GM19372 (cell line): ENCODE results near the gene CPNE2.
"Not testable (repeated sequence)": the region's sequence is repeated elsewhere in the genome, so short reads cannot be mapped to it uniquely, and the experiment has no call there.

ENCODE experiments used
- ATAC-seq: cut with Tn5 transposase; IDR thresholded peaks from one replicate; pipeline ENCODE4 v1.9.1; 2021; ENCODE audit warnings: mild to moderate bottlenecking, low read depth, moderate library complexity; ENCODE audit not compliant: unreplicated experiment

The CPNE2 gene

DNA sequence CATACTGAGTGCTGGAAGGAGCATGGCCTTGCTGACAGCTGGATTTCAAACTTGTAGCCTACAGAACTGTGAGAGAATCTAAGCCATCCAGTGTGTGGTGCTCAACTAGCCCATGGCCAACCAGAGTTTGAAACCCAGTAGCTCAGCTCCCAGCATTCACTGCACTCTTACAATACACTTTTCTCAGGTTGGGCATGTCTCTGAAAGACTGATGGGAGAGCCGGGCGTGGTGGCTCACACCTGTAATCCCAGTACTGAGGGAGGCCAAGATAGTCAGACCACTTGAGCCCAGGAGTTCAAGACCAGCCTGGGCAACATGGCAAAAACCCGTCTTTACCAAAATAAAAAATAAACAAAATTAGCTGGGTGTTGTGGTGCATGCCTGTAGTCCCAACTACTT is 3.8 kb downstream of the CPNE2 start:
- ATAC-seq, result no peak

GRCh38 chr16:57096793-57097192 is 4.4 kb downstream of the CPNE2 start:
- ATAC-seq, result no peak

GRCh38 chr16:57098188-57098841 is 5.9 kb downstream of the CPNE2 start:
- no peak for ATAC-seq

- ATAC-seq, result not testable (repeated sequence)
Observed at GRCh38 chr16:57099965-57100364, 7.6 kb downstream of the CPNE2 start.

DNA sequence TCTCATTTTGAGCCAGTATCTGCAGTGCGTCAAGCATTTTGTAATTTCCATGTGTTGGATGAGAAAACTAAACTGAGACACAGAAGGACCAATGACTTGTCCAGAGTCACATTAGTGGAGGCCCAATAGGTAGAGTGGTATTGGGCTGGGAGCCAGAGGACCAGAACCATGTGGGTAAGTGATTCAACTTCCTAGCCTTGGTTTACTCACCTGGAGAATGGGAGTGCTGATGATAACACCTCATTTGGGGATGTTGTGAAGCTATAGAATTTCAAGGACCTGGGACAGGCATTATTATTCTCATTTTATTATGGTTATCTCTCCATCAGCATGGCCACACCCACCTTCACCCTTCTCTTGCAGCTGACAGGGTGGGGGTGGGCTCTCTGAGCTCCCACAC is 8.1 kb downstream of the CPNE2 start:
- ATAC-seq, result no peak

GRCh38 chr16:57102888-57103851 is 10.8 kb downstream of the CPNE2 start:
- ATAC-seq, result no peak

DNA sequence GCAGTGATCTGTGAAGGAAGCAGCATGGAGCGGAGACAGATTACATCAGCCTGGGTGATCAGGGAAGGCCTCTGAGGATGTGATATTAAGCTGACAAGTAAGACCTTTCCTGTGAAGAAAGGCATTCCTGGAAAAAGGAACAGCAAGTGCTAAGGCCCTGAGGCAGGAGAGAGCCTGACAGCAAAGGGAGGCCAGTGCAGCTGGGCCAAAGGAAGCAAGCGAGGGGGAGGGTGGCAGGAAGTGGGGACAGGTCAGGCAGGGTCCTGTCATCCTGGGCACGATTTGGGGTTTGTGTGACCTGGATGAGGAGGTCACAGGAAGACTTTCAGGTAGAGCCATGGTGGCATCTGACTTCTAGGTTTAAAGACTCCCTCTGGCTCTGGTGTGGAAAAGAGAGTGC is 12.3 kb downstream of the CPNE2 start:
- ATAC-seq, result no peak

GRCh38 chr16:57105184-57105583 is 12.8 kb downstream of the CPNE2 start:
- no peak for ATAC-seq

GRCh38 chr16:57106767-57107166 is 14.4 kb downstream of the CPNE2 start:
- no peak for ATAC-seq

GRCh38 chr16:57107321-57107922 is 15.0 kb downstream of the CPNE2 start:
- no peak for ATAC-seq

GRCh38 chr16:57108432-57108831 is 16.0 kb downstream of the CPNE2 start:
- ATAC-seq, result no peak

DNA sequence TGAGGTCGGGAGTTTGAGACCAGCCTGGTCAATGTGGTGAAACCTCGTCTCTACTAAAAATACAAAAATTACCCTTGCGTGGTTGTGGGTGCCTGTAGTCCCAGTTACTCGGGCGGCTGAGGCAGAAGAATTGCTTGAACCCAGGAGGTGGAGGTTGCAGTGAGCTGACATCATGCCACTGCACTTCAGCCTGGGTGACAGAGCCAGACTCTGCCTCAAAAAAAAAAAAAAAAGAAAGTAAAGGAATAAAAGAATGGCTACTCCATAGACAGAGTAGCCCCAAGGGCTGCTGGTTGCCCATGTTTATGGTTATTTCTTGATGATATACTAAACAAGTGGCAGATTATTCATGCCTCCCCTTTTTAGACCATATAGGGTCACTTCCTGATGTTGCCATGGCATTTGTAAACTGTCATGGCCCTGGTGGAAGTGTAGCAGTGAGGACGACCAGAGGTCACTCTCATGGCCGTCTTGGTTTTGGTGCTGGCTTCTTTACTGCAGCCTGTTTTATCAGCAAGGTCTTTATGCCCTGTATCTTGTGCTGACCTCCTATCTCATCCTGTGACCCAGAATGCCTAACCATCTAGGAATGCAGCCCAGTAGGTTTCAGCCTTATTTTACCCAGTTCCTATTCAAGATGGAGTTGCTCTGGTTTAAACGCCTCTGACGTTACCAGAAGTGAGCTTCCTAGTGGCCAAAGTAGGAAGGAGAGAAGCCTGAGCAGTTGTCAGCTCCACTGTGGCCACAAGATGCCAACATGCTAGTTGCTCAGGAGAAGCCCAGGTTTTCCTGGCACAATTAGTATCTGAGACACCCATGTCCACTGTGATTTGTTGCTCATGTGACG is 17.1 kb downstream of the CPNE2 start:
- not testable (repeated sequence) for ATAC-seq

DNA sequence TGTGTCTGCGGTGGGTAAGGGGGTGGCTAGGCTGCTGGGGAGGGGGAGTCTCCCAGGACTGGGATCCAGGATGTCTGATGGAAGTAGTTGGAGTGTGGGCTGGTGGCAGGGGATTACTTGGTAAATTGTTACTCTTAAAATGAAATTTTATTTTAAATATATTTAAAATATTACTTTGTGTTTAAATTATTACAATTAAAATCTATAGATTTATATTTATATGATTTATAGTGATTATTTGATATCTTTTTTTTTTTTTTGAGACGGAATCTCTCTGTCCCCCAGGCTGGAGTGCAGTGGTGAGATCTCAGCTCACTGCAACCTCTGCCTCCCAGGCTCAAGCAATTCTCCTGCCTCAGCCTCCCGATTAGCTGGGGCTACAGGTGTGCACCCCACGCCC is 18.6 kb downstream of the CPNE2 start:
- ATAC-seq, result no peak

DNA sequence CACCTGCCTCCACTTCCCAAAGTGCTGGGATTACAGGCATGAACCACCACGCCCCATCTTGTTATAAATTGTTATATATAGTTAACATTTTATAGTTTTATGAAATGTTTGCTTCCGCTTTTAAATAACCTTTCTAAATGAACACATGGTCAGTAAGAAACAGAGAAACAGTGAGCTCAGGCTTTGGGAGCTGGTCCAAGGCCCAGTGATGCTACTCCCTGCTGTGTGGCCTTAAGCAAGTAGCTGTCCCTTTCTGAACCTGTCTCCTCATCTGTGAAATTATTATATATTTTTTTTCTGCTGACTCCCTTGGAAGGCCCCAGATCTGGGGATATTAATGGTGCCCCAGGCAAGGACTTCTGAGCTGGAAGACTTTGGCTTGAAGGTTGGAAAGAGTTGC is 19.0 kb downstream of the CPNE2 start:
- ATAC-seq, result no peak

- no peak for ATAC-seq
Observed at GRCh38 chr16:57112403-57113041, 20.1 kb downstream of the CPNE2 start.

- no peak for ATAC-seq
Observed at GRCh38 chr16:57113042-57113453, 20.7 kb downstream of the CPNE2 start.

GRCh38 chr16:57113664-57114063 is 21.3 kb downstream of the CPNE2 start:
- ATAC-seq, result no peak

DNA sequence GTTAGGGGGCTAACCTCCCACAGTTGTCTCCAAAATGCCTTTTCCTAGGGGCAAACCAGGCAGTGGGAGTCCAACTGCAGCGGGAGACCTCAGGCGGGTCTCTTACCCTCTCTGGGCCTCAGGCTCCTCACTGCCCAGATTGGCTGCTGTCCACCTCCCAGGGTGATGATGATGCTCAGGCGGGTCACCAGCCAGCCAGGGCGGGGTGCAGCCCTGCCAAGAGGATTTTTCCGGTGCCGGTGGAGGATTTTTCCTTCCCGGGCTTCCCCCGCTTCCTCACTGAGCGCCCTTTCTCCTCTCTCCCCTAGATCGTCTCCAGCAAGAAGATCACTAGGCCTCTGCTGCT is 22.8 kb downstream of the CPNE2 start:
- no peak for ATAC-seq

GRCh38 chr16:57115514-57116182 is 23.3 kb downstream of the CPNE2 start:
- no peak for ATAC-seq
